CD4-positive, alpha-beta T cell treated with Interleukin-2 at 100 ng/mL for 4 hours (primary cell): ENCODE measurements around the gene KLF8.
A peak's percentile ranks its signal among the peaks of the same experiment; 100 is the strongest.

ENCODE experiments used
- DNase-seq: peaks from one replicate; pipeline ENCODE4 v3.0.0-alpha.2; 2020; ENCODE audit warnings: low spot score

KLF8 gene

DNA sequence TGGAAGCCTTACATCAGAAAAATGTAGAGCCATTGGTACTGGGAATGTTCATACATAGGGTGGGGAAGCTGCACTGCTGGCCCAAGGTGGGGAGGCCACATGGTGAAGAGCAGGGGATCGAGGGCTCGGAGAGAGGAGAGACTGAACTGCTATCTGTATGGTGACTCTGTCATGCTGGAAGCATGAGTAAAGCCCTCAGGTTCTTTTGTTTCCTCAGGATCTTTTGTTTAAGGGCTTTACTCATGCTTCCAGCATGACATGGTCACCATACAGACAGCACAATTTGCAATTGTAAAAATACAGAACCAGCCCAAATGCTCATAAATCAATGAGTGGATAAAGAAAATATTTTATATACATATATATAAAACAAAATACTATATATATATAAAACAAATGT, 78.4 kb downstream of the KLF8 start:
- DNase-seq = no peak

DNA sequence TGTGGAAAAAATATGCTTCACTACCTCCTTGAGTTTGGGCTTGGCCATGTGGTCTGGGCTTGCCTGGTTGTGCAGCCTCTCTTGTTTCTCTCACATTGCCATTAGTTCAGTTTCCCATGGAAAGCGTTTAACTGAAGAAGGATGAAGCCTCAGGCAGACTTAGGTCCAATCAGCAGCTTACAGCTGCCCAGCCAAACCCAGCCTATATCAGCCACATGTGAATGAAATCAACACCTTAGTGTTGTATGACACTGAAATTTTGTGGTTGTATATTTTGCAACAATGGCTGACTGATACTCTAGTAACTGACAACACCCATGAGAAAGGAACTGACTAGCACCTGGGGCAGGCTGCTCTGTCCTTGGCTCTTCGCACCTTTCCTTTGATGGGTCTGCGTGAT, 81.2 kb downstream of the KLF8 start:
- no peak for DNase-seq

DNA sequence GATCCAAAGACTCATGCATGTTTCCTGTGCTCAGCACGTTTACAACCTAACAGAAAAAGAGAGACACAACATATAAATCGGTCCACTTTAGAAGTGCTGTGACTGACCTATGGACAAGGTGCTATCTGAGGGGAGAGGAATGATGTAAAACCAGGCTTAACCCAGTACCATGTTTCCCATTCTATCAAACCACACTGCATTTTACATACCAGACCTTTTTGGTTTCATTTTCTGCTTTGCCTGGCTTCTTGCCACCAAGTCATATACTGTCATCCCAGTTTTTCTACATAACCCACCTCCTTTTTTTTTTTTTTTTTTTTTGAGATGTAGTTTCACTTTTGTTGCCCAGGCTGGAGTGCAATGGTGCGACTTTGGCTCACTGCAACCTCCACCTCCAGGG, 82.2 kb downstream of the KLF8 start:
- DNase-seq = peak; percentile 5

DNA sequence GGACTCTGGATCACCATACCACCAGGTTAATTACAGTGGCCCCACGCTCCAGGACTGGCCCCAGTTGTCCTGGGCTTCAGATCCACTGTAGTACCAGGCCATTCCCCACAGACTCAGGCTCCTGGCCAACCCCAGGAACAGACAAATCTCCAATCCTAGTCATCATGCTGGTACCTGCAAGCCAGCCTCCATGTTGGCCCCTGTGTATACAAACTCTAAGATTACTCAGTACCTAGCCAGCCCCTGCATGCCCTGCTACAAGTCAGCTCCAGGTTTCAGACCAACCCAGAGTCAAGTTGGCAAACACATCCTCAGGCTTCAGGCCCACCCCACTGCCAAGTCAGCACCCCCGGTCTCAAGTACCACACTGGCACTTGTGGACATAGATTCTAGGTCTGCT, 85.9 kb downstream of the KLF8 start:
- no peak for DNase-seq

DNA sequence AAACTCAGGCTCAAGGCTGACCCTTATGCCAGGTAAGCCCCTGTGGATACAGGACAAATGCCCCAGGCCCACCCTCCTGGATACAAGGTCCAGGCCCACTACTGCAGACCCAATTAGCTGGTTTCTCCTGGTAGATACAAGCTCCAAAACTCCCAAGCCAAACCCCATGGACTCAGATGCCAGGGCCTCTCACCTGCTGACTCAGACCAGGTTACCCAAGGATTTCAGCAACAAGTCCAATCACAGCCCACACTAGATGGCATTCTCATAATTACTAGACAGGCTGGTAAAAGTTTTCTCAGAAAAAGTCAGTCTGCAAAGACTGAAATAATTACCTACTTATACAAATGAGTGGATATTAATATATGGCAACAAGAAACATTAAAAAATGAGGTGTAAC, 87.0 kb downstream of the KLF8 start:
- no peak for DNase-seq
